DND-41 (cell line): ENCODE results near the gene ATAD5.

Source experiments
- EZH2 ChIP-seq: IDR thresholded peaks from 3 replicates; pipeline ENCODE4 v1.6.1; 2012; ENCODE audit warnings: borderline replicate concordance, low read depth, mild to moderate bottlenecking, moderate library complexity, low read length, inconsistent platforms; ENCODE audit not compliant: severe bottlenecking
- TF ChIP-seq, protein P1 (sequence below): IDR thresholded peaks from 2 replicates; pipeline ENCODE4 v1.5.1; 2012; ENCODE audit warnings: borderline replicate concordance, low read length, moderate library complexity, mild to moderate bottlenecking; ENCODE audit not compliant: poor library complexity, severe bottlenecking; ENCODE audit errors: extremely low read depth

DNA sequence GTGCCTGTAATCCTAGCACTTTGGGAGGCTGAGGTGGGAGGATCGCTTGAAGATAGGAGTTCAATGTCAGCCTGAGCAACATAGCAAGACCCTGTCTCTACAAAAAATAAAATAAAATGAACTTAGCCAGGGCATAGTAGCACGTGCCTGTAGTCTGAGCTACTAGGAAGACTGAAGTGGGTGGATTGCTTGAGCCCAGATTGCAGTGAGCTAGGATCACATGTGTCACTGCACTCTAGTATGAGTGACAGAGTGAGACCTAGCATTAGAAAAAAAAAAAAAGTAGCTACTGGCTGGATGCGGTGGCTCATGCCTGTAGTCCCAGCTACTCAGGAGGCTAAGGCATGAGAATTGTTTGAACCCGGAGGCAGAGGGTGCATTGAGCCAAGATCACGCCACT lies 96.0 kb downstream of the ATAD5 start:
- TF ChIP-seq, protein P1, sequence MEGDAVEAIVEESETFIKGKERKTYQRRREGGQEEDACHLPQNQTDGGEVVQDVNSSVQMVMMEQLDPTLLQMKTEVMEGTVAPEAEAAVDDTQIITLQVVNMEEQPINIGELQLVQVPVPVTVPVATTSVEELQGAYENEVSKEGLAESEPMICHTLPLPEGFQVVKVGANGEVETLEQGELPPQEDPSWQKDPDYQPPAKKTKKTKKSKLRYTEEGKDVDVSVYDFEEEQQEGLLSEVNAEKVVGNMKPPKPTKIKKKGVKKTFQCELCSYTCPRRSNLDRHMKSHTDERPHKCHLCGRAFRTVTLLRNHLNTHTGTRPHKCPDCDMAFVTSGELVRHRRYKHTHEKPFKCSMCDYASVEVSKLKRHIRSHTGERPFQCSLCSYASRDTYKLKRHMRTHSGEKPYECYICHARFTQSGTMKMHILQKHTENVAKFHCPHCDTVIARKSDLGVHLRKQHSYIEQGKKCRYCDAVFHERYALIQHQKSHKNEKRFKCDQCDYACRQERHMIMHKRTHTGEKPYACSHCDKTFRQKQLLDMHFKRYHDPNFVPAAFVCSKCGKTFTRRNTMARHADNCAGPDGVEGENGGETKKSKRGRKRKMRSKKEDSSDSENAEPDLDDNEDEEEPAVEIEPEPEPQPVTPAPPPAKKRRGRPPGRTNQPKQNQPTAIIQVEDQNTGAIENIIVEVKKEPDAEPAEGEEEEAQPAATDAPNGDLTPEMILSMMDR: no peak
- TF ChIP-seq EZH2: no peak
